Neural crest cell (in vitro differentiated cells): ENCODE data around the gene TMPRSS13. TPM values are rescaled to one million over a fixed set of nuclear protein-coding genes. Genes with fewer than 3 reads are reported as not detected.
A peak's percentile ranks its signal among the peaks of the same experiment; 100 is the strongest.

Source experiments
- DNase-seq: peaks from one replicate; pipeline ENCODE4 v3.0.0; 2021; ENCODE audit warnings: low read depth, mixed read lengths, low spot score
- H3K27ac Mint-ChIP-seq: one replicate; pipeline ENCODE4 v1.8.0; 2021; ENCODE audit warnings: mild to moderate bottlenecking, mixed read lengths; ENCODE audit not compliant: unreplicated experiment
- H3K27me3 Mint-ChIP-seq: 2 replicates; pipeline ENCODE4 v1.8.0; 2021; ENCODE audit warnings: low read depth, mild to moderate bottlenecking, mixed read lengths
- H3K36me3 Mint-ChIP-seq: 2 replicates; pipeline ENCODE4 v1.8.0; 2021; ENCODE audit warnings: low read depth, mild to moderate bottlenecking, mixed read lengths
- H3K4me1 Mint-ChIP-seq: 2 replicates; pipeline ENCODE4 v1.8.0; 2021; ENCODE audit warnings: mixed read lengths
- H3K4me3 Mint-ChIP-seq: one replicate; pipeline ENCODE4 v1.8.0; 2021; ENCODE audit warnings: mild to moderate bottlenecking, mixed read lengths
- H3K9me3 Mint-ChIP-seq: 2 replicates; pipeline ENCODE4 v1.8.0; 2021; ENCODE audit warnings: mixed read lengths
- CTCF ChIP-seq: fragments of 200-600 bp; sonication (generic); conservative IDR thresholded peaks from 2 replicates; pipeline ENCODE4 v1.5.0; 2021; ENCODE audit warnings: antibody characterized with exemption, mild to moderate bottlenecking
- total RNA-seq: library from RNA; stranded (reverse); gene quantifications from 2 replicates; pipeline ENCODE4 v1.2.1, GENCODE V29; 2021

TMPRSS13 gene
- total RNA-seq, 1 donor from 2014 or later: not detected

- no peaks in the 10 kb centered on the region for H3K36me3 Mint-ChIP-seq
- H3K27ac Mint-ChIP-seq: no peak overlapping the region
- no peaks in the 10 kb centered on the region for H3K9me3 Mint-ChIP-seq
- H3K4me1 Mint-ChIP-seq: peaks cover 9% of the 10 kb centered on the region
- no peak overlapping the region for H3K4me3 Mint-ChIP-seq
- no peaks in the 10 kb centered on the region for H3K27me3 Mint-ChIP-seq
- TF ChIP-seq CTCF: no peak
- DNase-seq: no peak
Measured at GRCh38 chr11:117934526-117935307, 5.5 kb upstream of the TMPRSS13 start.

- H3K27ac Mint-ChIP-seq: no peak overlapping the region
- H3K36me3 Mint-ChIP-seq: no peaks in the 10 kb centered on the region
- no peak for TF ChIP-seq CTCF
Measured at GRCh38 chr11:117933930-117934329, 4.7 kb upstream of the TMPRSS13 start.

GRCh38 chr11:117933475-117933874 lies 4.3 kb upstream of the TMPRSS13 start:
- H3K9me3 Mint-ChIP-seq: no peaks in the 10 kb centered on the region
- no peak overlapping the region for H3K27ac Mint-ChIP-seq
- no peak overlapping the region for H3K4me3 Mint-ChIP-seq
- no peak for DNase-seq
- no peak for TF ChIP-seq CTCF
- H3K4me1 Mint-ChIP-seq: peaks cover 10% of the 10 kb centered on the region
- H3K36me3 Mint-ChIP-seq: no peaks in the 10 kb centered on the region
- no peaks in the 10 kb centered on the region for H3K27me3 Mint-ChIP-seq

More at GRCh38 chr11:117933930-117934329, 4.7 kb upstream of the TMPRSS13 start:
- no peak for DNase-seq
- Mint-ChIP-seq H3K4me1 (peaks cover 10% of the 10 kb centered on the region), H3K9me3 (no peaks in the 10 kb centered on the region), H3K27me3 (no peaks in the 10 kb centered on the region), H3K4me3 (no peak overlapping the region)

GRCh38 chr11:117932947-117933346 lies 3.7 kb upstream of the TMPRSS13 start:
- Mint-ChIP-seq H3K9me3 (no peaks in the 10 kb centered on the region), H3K36me3 (no peaks in the 10 kb centered on the region), H3K27ac (peak overlapping the region; percentile 38), H3K4me3 (no peak overlapping the region), H3K27me3 (no peaks in the 10 kb centered on the region), H3K4me1 (peaks cover 10% of the 10 kb centered on the region)
- TF ChIP-seq CTCF: no peak
- no peak for DNase-seq

- H3K4me3 Mint-ChIP-seq: no peak overlapping the region
- no peaks in the 10 kb centered on the region for H3K36me3 Mint-ChIP-seq
- no peak overlapping the region for H3K27ac Mint-ChIP-seq
Measured at GRCh38 chr11:117932426-117932825, 3.2 kb upstream of the TMPRSS13 start.

More at GRCh38 chr11:117932426-117932825, 3.2 kb upstream of the TMPRSS13 start:
- no peak for DNase-seq
- Mint-ChIP-seq H3K27me3 (no peaks in the 10 kb centered on the region), H3K4me1 (peaks cover 10% of the 10 kb centered on the region), H3K9me3 (no peaks in the 10 kb centered on the region)
- TF ChIP-seq CTCF: no peak
